Measurements from ENCODE around the gene PNPLA5.

Gene PNPLA5

GRCh38 chr22:43838571-43839307 lies 53.1 kb downstream of the PNPLA5 start:
- no peak for DNase-seq (ENCODE audit: low read depth)

GRCh38 chr22:43838161-43838560 lies 53.7 kb downstream of the PNPLA5 start:
- no peak for DNase-seq (ENCODE audit: low read depth)

GRCh38 chr22:43837666-43838065 lies 54.1 kb downstream of the PNPLA5 start:
- no peak for DNase-seq (ENCODE audit: low read depth)

GRCh38 chr22:43835736-43836135 lies 56.1 kb downstream of the PNPLA5 start:
- no peak for DNase-seq (ENCODE audit: low read depth)

- DNase-seq (ENCODE audit: low read depth): no peak
Observed at GRCh38 chr22:43835166-43835565, 56.6 kb downstream of the PNPLA5 start.

- no peak for DNase-seq (ENCODE audit: low read depth)
Observed at GRCh38 chr22:43833286-43834240, 58.2 kb downstream of the PNPLA5 start.

- DNase-seq (ENCODE audit: low read depth): no peak
Observed at GRCh38 chr22:43832393-43833265, 59.2 kb downstream of the PNPLA5 start.

GRCh38 chr22:43831561-43832392 lies 60.0 kb downstream of the PNPLA5 start:
- no peak for DNase-seq (ENCODE audit: low read depth)

GRCh38 chr22:43830931-43831560 lies 60.8 kb downstream of the PNPLA5 start:
- DNase-seq (ENCODE audit: low read depth): no peak

GRCh38 chr22:43829904-43830851 lies 61.6 kb downstream of the PNPLA5 start:
- DNase-seq (ENCODE audit: low read depth): no peak

Data from T-helper 22 cell (primary cell).